Neutrophil (primary cell): Measurements from ENCODE around the gene SNTG2.

Source experiments
- H3K27ac ChIP-seq: fragments of 200-600 bp; sonication (generic); 2 replicates; pipeline ENCODE4 v1.5.1; 2016; ENCODE audit warnings: mild to moderate bottlenecking, moderate library complexity
- H3K27me3 ChIP-seq: fragments of 200-600 bp; sonication (generic); 2 replicates; pipeline ENCODE4 v1.6.0; 2016; ENCODE audit warnings: mild to moderate bottlenecking
- H3K36me3 ChIP-seq: fragments of 200-600 bp; sonication (generic); 2 replicates; pipeline ENCODE4 v1.5.1; 2017
- H3K4me1 ChIP-seq, 2 experiments: fragments of 200-600 bp in 1 of 2; sonication (generic) in 1 of 2; 1 replicate in 1 of 2; 2 replicates in 1 of 2; pipeline versions ENCODE4 v1.5.1 to v1.6.1; 2013 to 2016; ENCODE audit warnings: low read depth in 1 of 2, low read length in 1 of 2, mild to moderate bottlenecking in 1 of 2, moderate library complexity in 1 of 2; ENCODE audit not compliant: control insufficient read depth in 1 of 2, insufficient read depth in 1 of 2
- H3K4me3 ChIP-seq, 2 experiments: fragments of 200-600 bp in 1 of 2; sonication (generic) in 1 of 2; 1 replicate in 1 of 2; 2 replicates in 1 of 2; pipeline ENCODE4 v1.5.1; 2013 to 2016; ENCODE audit warnings: low read depth in 1 of 2, low read length in 1 of 2, mild to moderate bottlenecking in 1 of 2, moderate library complexity in 1 of 2
- H3K9me3 ChIP-seq: fragments of 200-600 bp; sonication (generic); 2 replicates; pipeline ENCODE4 v1.5.1; 2016
- TF ChIP-seq, protein P1 (sequence below): fragments of 200-600 bp; sonication (generic); IDR thresholded peaks from 2 replicates; pipeline ENCODE4 v1.5.1; 2016; ENCODE audit warnings: antibody characterized with exemption

SNTG2 gene

GRCh38 chr2:1141079-1141478 is 190.4 kb downstream of the SNTG2 start:
- TF ChIP-seq, protein P1, sequence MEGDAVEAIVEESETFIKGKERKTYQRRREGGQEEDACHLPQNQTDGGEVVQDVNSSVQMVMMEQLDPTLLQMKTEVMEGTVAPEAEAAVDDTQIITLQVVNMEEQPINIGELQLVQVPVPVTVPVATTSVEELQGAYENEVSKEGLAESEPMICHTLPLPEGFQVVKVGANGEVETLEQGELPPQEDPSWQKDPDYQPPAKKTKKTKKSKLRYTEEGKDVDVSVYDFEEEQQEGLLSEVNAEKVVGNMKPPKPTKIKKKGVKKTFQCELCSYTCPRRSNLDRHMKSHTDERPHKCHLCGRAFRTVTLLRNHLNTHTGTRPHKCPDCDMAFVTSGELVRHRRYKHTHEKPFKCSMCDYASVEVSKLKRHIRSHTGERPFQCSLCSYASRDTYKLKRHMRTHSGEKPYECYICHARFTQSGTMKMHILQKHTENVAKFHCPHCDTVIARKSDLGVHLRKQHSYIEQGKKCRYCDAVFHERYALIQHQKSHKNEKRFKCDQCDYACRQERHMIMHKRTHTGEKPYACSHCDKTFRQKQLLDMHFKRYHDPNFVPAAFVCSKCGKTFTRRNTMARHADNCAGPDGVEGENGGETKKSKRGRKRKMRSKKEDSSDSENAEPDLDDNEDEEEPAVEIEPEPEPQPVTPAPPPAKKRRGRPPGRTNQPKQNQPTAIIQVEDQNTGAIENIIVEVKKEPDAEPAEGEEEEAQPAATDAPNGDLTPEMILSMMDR = no peak
- no peaks in the 10 kb centered on the region for H3K27me3 ChIP-seq
- no peak overlapping the region for H3K27ac ChIP-seq
- H3K36me3 ChIP-seq = no peaks in the 10 kb centered on the region
- no peaks in the 10 kb centered on the region for H3K4me1 ChIP-seq
- no peak overlapping the region for H3K4me3 ChIP-seq
- no peaks in the 10 kb centered on the region for H3K9me3 ChIP-seq

GRCh38 chr2:1143129-1143528 is 192.5 kb downstream of the SNTG2 start:
- Histone ChIP-seq H3K36me3 (no peaks in the 10 kb centered on the region), H3K27ac (no peak overlapping the region), H3K27me3 (no peaks in the 10 kb centered on the region), H3K9me3 (no peaks in the 10 kb centered on the region), H3K4me3 (no peak overlapping the region), H3K4me1 (no peaks in the 10 kb centered on the region)
- TF ChIP-seq, protein P1 = no peak

DNA sequence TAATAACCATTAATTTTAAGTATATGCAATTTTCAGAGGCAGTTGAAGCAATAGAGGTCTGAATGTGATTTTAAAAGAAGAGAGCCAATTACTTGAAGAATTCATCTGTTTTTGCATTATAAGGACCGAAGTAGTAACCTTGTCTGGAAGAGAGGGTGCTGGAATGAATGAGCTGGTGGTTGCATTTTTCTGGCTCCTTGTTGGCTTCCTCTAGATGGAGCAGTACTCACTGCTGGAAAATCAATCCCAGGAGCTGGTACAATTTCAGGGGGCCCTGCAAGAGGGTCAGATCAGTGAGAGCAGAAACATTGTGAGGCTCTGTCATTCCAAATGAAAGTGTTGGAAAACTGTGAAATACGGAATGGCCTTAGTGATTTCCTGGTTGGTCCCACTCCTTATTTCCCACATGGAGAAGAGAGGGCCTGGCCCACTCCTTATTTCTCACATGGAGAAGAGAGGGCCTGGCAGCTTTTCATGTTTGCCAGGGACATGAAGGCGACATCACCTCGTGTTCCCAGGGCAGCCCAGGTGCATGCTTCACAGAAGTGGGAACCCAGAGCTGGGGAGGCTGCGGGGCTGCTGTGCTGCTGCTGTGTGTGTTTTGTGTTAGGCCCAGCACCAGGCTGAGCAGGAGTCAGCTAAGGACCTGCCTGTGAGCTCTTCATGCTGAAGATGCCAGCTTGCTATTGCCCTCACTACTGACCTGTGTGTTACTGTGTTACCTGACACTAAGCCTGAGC is 197.4 kb downstream of the SNTG2 start:
- H3K9me3 ChIP-seq = no peaks in the 10 kb centered on the region
- H3K36me3 ChIP-seq = no peaks in the 10 kb centered on the region
- H3K27ac ChIP-seq = no peak overlapping the region
- no peak overlapping the region for H3K4me3 ChIP-seq
- no peaks in the 10 kb centered on the region for H3K4me1 ChIP-seq
- TF ChIP-seq, protein P1 = no peak
- no peaks in the 10 kb centered on the region for H3K27me3 ChIP-seq

DNA sequence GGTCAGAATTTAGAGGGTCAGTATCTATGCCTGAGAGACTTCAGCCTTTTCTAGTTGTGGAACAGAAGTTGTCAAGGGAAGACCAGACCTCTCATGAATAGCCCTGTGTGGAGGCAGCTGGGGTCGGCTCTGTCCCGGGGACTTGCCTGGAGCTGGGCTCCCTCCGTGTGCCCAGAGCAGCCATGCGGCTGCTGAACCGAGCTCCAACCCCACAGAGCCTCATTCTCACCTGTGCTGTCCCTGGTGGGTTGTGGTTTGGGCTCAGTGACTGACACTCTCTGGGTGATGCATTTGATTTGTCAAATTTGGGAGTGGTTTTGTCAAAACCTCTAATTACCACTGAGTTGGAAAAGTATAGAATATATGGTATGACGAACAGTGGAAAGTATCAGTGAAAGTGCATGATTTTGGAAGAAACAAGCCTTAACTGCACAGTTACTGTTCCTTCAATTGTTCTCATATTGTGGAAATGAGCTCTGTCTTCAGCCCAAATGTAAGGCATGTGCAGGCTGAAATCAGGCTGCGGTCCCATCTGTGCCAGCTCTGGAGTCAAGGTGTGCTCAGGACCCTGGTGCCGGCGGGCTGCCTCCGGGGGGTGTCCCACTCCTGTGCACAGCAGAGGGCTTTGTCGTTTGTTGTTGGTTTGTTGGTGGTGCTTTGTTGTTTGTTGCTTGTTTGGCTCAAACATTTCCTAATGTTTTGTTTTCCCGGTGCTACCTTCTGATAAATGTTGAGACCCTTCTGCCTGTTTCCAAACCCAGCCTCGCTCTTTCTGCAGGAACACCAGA is 200.3 kb downstream of the SNTG2 start:
- H3K9me3 ChIP-seq = no peaks in the 10 kb centered on the region
- H3K27ac ChIP-seq = no peak overlapping the region
- no peak overlapping the region for H3K4me3 ChIP-seq
- H3K27me3 ChIP-seq = no peaks in the 10 kb centered on the region
- H3K4me1 ChIP-seq = no peaks in the 10 kb centered on the region
- no peaks in the 10 kb centered on the region for H3K36me3 ChIP-seq
- TF ChIP-seq, protein P1 = no peak

- Histone ChIP-seq H3K36me3 (no peaks in the 10 kb centered on the region), H3K4me1 (no peaks in the 10 kb centered on the region), H3K9me3 (no peaks in the 10 kb centered on the region), H3K27me3 (no peaks in the 10 kb centered on the region), H3K27ac (no peak overlapping the region), H3K4me3 (no peak overlapping the region)
- TF ChIP-seq, protein P1 = no peak
These were observed 201.7 kb downstream of the SNTG2 start for GRCh38 chr2:1152375-1152774.
